NCI-H524 (cell line): ENCODE measurements around the gene EMC6.

Experiments
- DNase-seq, 2 experiments: peaks; one replicate each; lab custom pipeline; 2025; lab: John Stamatoyannopoulos, UW

EMC6 gene

DNA sequence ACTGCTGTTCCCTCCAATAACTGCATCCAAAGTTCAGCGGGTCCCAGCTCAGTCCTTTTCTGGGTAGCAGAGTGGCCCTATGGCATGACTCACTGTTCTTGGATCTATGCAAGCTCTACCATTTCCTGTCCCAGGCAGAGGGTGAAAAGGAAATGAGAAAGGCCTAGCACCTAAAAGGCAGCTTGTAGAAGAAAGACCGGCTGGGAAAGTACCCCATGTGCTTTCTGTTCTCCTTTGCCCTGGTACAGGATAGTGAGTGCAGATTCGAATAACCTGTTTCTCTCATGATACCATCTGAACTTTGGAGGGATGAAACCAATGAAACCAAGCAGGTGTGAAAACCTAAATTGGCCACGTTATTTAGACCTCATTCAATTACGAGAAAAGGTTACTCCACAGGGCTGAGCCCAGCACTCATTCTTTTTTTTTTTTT, 42.4 kb downstream of the EMC6 start:
- no peak for DNase-seq

DNA sequence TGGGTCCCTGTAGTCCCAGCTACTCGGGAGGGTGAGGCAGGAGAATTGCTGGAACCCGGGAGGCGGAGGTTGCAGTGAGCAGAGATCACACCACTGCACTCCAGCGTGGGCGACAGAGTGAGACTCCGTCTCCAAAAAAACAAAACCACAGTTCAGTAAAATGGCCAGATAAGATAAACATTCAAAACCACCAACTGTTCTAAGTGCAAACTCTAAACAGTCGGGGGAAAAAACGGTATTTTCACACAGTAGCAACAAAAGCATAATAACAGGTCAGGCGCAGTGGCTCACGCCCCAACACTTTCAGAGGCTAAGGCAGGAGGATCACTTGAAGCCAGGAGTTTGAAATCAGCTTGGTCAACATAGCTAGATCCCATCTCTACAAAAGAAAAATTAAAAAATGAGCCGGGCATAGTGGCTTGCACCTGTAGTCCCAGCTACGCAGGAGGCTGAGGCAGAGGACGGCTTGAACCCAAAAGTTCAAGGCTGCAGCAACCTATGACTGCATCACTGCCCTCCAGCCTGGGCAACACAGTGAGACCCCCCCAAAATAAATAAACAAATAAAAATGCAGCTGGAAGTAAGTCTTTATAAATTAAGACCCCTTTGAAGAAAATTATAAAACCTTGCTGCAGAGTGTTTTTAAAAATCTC, 44.3 kb downstream of the EMC6 start:
- no peak for DNase-seq

DNA sequence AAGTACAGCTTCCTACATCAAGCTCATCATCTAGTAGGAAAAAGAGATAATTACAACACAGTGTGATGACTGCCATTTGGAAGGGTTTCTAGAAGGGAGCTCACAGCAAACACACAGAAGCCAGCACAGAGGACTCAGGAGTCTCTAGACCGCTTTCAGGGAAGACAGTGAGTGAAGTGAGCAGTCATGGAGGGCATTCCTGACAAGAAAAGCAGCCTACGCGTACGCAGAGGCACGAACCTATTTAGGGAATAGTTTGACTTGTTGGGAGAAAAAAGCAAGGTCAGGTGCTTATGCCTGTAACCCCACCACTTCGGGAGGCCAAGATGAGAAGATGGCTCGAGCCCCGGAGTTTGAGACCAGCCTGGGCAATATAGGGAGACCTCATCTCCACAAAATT, 46.7 kb downstream of the EMC6 start:
- DNase-seq: no peak

DNA sequence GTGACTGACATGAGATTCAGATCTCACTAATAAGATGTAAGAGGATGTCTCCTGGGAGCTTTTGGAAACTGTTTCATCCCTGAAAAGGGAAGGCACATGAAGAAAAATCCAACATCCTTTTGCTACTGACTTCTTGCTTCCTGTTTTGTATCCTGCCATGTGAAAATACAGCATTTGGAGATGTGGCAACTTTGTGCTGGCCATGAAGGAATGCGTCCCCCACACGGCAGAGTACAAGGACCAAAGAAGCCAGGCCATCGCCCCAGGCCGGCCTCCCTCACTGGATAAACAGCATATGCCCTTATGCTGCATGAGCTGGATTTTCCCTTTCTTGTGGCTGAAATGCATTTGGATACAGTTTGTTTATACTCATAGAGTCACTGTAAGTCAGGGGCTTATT, 49.6 kb downstream of the EMC6 start:
- no peak for DNase-seq

DNA sequence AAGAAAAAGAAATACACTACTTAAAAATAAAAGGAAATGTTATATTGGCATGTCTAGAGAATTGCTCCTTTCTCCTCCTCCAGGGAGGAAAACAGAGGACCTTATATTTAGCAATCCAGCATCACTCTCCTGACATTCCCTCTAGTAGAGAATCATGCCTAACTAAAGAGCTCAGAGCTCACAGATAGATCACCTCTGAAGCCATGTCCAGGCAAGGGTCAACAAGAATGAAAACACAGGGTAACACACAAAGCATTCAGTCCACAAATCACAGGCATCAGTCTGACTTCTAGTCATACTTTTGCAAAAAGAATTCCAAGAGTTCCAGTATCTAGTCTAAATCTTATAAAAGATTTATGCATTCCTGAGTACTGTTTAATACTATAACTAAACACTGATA, 50.7 kb downstream of the EMC6 start:
- no peak for DNase-seq
